PC-9 (cell line): ENCODE results near the gene UBE2Q2. TPM values are rescaled to one million over a fixed set of nuclear protein-coding genes. Genes with fewer than 3 reads are reported as not detected.

Experiments used
- BruUV-seq: library from RNA; stranded (reverse); fragments of 400-500 nt; replicated peaks from 2 replicates; lab custom pipeline; 2021; lab: Mats Ljungman, UMichigan
- CTCF ChIA-PET: fragments of 300-600 bp; sonication (Branson Sonifier 250); formaldehyde crosslinking; loops from one replicate; lab custom pipeline; 2022; ENCODE audit warnings: antibody characterized with exemption; lab: Charles Lee
- POLR2A ChIA-PET: fragments of 300-600 bp; sonication (Branson Sonifier 250); formaldehyde crosslinking; loops from one replicate; lab custom pipeline; 2022; ENCODE audit warnings: antibody characterized with exemption; ENCODE audit not compliant: unreplicated experiment; lab: Charles Lee
- DNase-seq, 2 experiments: peaks; one replicate each; pipeline versions ENCODE4 v3.0.0 to v3.0.0-alpha.2; 2015 to 2022; ENCODE audit warnings: mixed read lengths in 1 of 2
- H2AFZ ChIP-seq: fragments of 200-600 bp; sonication (generic); 2 replicates; pipeline ENCODE4 v1.8.1; 2017; ENCODE audit warnings: antibody characterized with exemption
- H3F3A ChIP-seq: fragments of 200-600 bp; sonication (generic); 2 replicates; pipeline ENCODE4 v1.8.1; 2017; ENCODE audit warnings: antibody characterized with exemption, mild to moderate bottlenecking, low read depth; ENCODE audit not compliant: insufficient read depth
- H3K27ac ChIP-seq: fragments of 200-600 bp; sonication (generic); 2 replicates; pipeline ENCODE4 v1.6.1; 2016; ENCODE audit warnings: mixed run types
- H3K27me3 ChIP-seq: fragments of 200-600 bp; sonication (generic); 2 replicates; pipeline ENCODE4 v1.6.1; 2016; ENCODE audit warnings: low read depth, mixed run types; ENCODE audit not compliant: insufficient read depth
- H3K36me3 ChIP-seq: fragments of 200-600 bp; sonication (generic); 2 replicates; pipeline ENCODE4 v1.6.1; 2016; ENCODE audit warnings: low read depth, mixed run types
- H3K4me1 ChIP-seq: fragments of 200-600 bp; sonication (generic); replicated peaks from 2 replicates; pipeline ENCODE4 v1.6.1; 2016; ENCODE audit warnings: mixed run types; ENCODE audit not compliant: insufficient read depth
- H3K4me2 ChIP-seq: fragments of 200-600 bp; sonication (generic); 2 replicates; pipeline ENCODE4 v1.6.1; 2017; ENCODE audit warnings: mixed run types
- H3K4me3 ChIP-seq: fragments of 200-600 bp; sonication (generic); 2 replicates; pipeline ENCODE4 v1.6.1; 2016; ENCODE audit warnings: mixed run types
- H3K79me2 ChIP-seq: fragments of 200-600 bp; sonication (generic); 2 replicates; pipeline ENCODE4 v1.6.1; 2017; ENCODE audit warnings: low read depth, mixed run types
- H3K9me2 ChIP-seq: fragments of 200-600 bp; sonication (generic); 2 replicates; pipeline ENCODE4 v1.8.1; 2017; ENCODE audit warnings: mild to moderate bottlenecking; ENCODE audit not compliant: insufficient read depth
- H3K9me3 ChIP-seq: fragments of 200-600 bp; sonication (generic); 2 replicates; pipeline ENCODE4 v1.8.1; 2016; ENCODE audit warnings: low read depth; ENCODE audit not compliant: insufficient read depth
- H4K20me1 ChIP-seq: fragments of 200-600 bp; sonication (generic); 2 replicates; pipeline ENCODE4 v1.8.1; 2017; ENCODE audit not compliant: insufficient read depth
- EZH2 ChIP-seq: fragments of 200-600 bp; sonication (generic); IDR thresholded peaks from 2 replicates; pipeline ENCODE4 v1.8.0; 2017; ENCODE audit warnings: antibody characterized with exemption, low read depth
- intact Hi-C: fragments of 100-400 bp; cut with micrococcal nuclease; formaldehyde crosslinking; loops from one replicate; pipeline ENCODE4 v1.10.0; 2022; ENCODE audit not compliant: unreplicated experiment
- total RNA-seq: library from RNA; stranded (reverse); gene quantifications from 2 replicates; pipeline ENCODE4 v1.2.3, GENCODE V29; 2021
- TF ChIP-seq, protein P1 (sequence below): fragments of 200-600 bp; sonication (generic); conservative IDR thresholded peaks from 2 replicates; pipeline ENCODE4 v1.6.1; 2017; ENCODE audit warnings: mixed run types, antibody characterized with exemption, mild to moderate bottlenecking, moderate library complexity

The UBE2Q2 gene
- total RNA-seq, 1 experiment from 2014 or later = 15.6 TPM

DNA sequence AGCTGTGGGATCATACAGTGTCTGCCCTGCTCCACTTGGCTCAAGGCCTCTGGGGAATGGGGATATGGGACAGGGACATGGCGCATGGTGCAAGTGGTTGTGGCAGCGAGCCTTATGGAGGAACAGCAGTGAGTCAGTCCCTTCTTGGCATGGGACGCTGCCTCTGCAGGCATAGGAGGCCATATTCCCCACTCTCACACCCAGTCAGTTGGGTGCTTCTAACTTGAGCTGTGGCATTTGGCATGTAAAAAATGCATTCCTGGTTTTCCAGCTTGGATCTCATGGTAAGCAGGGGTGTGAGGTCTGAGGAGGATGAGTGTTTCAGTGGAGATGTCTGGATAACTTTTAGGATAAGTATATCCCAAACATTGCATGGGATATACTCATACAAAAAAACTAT, 31.6 kb upstream of the UBE2Q2 start:
- TF ChIP-seq, protein P1, sequence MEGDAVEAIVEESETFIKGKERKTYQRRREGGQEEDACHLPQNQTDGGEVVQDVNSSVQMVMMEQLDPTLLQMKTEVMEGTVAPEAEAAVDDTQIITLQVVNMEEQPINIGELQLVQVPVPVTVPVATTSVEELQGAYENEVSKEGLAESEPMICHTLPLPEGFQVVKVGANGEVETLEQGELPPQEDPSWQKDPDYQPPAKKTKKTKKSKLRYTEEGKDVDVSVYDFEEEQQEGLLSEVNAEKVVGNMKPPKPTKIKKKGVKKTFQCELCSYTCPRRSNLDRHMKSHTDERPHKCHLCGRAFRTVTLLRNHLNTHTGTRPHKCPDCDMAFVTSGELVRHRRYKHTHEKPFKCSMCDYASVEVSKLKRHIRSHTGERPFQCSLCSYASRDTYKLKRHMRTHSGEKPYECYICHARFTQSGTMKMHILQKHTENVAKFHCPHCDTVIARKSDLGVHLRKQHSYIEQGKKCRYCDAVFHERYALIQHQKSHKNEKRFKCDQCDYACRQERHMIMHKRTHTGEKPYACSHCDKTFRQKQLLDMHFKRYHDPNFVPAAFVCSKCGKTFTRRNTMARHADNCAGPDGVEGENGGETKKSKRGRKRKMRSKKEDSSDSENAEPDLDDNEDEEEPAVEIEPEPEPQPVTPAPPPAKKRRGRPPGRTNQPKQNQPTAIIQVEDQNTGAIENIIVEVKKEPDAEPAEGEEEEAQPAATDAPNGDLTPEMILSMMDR = no peak
- TF ChIP-seq EZH2 = no peak
- POLR2A ChIA-PET = no interaction called here
- H2AFZ ChIP-seq = no peak overlapping the region
- no peak overlapping the region for H3K27ac ChIP-seq
- no peaks in the 10 kb centered on the region for H3K9me3 ChIP-seq
- intact Hi-C loops = loop anchor here (5.0 kb wide), 2 partner anchors 91 to 246 kb away; partner anchors contain the start of genes FBXO22 and TMEM266
- H4K20me1 ChIP-seq = no peaks in the 10 kb centered on the region
- H3K4me3 ChIP-seq = no peak overlapping the region
- H3F3A ChIP-seq = no peaks in the 10 kb centered on the region
- no peaks in the 10 kb centered on the region for H3K27me3 ChIP-seq
- no peaks in the 10 kb centered on the region for H3K4me1 ChIP-seq
- H3K79me2 ChIP-seq = no peaks in the 10 kb centered on the region
- CTCF ChIA-PET = interaction anchor here (3.1 kb wide), 1 partner anchor 328 kb away, joined by 19 read pairs; no protein-coding TSS in a partner anchor
- no peak overlapping the region for H3K4me2 ChIP-seq
- H3K36me3 ChIP-seq = no peaks in the 10 kb centered on the region
- BruUV-seq = no TSS peak
- no peak for DNase-seq
- no peaks in the 10 kb centered on the region for H3K9me2 ChIP-seq

DNA sequence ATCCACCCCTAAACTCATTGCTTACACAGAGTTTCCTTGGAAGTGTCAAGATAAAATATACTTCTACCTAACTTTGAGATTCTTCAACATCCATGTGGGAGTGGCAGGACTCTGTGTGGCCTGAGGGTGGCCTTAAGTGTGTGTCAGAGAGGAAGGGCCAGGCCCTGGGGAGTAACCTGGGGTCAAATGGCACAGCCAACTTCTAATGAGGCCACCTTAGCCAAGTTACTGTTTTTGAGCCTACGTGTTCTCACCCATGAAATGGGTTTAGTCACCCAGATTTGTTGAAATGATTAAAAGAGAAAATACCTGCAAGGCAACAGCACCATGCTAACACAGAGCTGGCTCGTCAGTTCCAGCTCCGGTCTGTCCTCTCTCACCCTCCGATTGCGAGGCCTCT, 28.5 kb upstream of the UBE2Q2 start:
- Histone ChIP-seq H3K27me3 (no peaks in the 10 kb centered on the region), H4K20me1 (no peaks in the 10 kb centered on the region), H3K79me2 (no peaks in the 10 kb centered on the region), H3K4me3 (no peak overlapping the region), H3K4me2 (no peak overlapping the region), H3K9me3 (no peaks in the 10 kb centered on the region), H3K4me1 (no peaks in the 10 kb centered on the region), H3K9me2 (no peaks in the 10 kb centered on the region), H3K36me3 (no peaks in the 10 kb centered on the region), H3F3A (no peaks in the 10 kb centered on the region), H3K27ac (no peak overlapping the region), H2AFZ (no peak overlapping the region)
- POLR2A ChIA-PET = interaction anchor here (0.6 kb wide), 1 partner anchor 223 kb away, joined by 4 read pairs; no protein-coding TSS in a partner anchor
- intact Hi-C loops = loop anchor here (5.0 kb wide), 2 partner anchors 88 to 243 kb away; partner anchors contain the start of genes FBXO22 and TMEM266
- DNase-seq = no peak
- CTCF ChIA-PET = interaction anchor here (0.7 kb wide), 1 partner anchor 110 kb away, joined by 3 read pairs; no protein-coding TSS in a partner anchor
- BruUV-seq = no TSS peak
- TF ChIP-seq, protein P1 = no peak
- TF ChIP-seq EZH2 = no peak

DNA sequence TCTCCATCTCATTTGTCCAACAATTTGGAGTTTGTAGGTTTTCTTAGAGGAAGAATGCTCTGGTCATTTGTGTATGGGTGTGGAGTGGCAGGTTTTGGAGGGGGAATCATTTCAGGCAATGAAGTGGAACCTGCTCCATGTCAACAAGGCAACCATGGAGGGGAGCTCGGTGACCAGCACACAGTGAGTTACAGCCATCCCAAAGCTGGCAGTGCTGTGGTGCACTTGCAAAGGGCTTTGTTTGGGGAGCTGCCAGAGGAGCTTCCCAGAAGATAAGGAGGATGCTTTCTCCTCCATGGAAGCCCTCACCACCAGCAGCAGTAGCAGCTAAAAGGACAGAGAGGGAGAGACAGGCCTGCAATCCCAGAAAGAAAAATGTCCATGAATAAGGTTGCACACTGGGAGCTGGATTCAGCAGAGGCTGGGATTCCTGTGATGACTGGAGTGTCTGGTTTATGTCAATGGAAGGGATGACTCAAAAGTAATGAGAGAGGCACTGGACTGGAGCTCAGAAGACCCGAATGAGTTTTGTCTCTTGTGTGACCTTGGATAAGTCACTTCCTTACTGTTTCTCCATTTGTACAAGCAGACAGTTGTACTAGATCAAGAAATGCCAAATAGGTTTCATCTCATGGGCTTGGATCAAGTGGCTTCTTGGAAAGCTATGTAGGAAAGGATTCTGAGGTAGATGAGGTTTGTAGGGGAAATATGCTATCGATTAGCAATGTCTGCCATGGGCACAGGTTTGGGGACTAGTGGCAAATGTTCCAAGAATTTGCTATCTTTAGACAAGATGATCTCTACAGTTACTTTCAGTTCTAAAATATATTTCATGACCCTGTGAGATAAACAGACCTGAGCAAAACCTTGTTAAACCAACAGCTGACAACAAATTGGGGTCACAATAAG, 27.2 kb upstream of the UBE2Q2 start:
- no peak overlapping the region for H3K4me3 ChIP-seq
- no peaks in the 10 kb centered on the region for H3K79me2 ChIP-seq
- no peak overlapping the region for H3K27ac ChIP-seq
- no peaks in the 10 kb centered on the region for H3K9me2 ChIP-seq
- no peaks in the 10 kb centered on the region for H4K20me1 ChIP-seq
- ChIA-PET CTCF (no interaction called here), POLR2A (no interaction called here)
- no peak for DNase-seq
- H2AFZ ChIP-seq = no peak overlapping the region
- H3K36me3 ChIP-seq = no peaks in the 10 kb centered on the region
- no peaks in the 10 kb centered on the region for H3K9me3 ChIP-seq
- H3K27me3 ChIP-seq = no peaks in the 10 kb centered on the region
- H3K4me1 ChIP-seq = no peaks in the 10 kb centered on the region
- intact Hi-C loops = no loop called here
- TF ChIP-seq, protein P1 = no peak
- no peak for TF ChIP-seq EZH2
- BruUV-seq = no TSS peak
- H3F3A ChIP-seq = no peaks in the 10 kb centered on the region
- no peak overlapping the region for H3K4me2 ChIP-seq
